Tibial nerve (tissue), 3 donors: ENCODE results near the gene FGFR1OP2.

ENCODE experiments used
- POLR2A ChIP-seq, 2 donors: fragments of 450-650 bp; IDR thresholded peaks; one replicate each; pipeline ENCODE4 v1.6.1; 2017; ENCODE audit warnings: antibody characterized with exemption in 2 of 2, mild to moderate bottlenecking in 2 of 2, moderate library complexity in 2 of 2
- TF ChIP-seq, protein P1 (sequence below), 5 experiments: fragments of 200-600 bp in 3 of 5; fragments of 450-650 bp in 2 of 5; sonication (generic) in 3 of 5; IDR thresholded peaks; one replicate each; pipeline ENCODE4 v1.5.1; 2016 to 2019; ENCODE audit warnings: antibody characterized with exemption in 5 of 5, mild to moderate bottlenecking in 3 of 5, moderate library complexity in 2 of 5

DNA sequence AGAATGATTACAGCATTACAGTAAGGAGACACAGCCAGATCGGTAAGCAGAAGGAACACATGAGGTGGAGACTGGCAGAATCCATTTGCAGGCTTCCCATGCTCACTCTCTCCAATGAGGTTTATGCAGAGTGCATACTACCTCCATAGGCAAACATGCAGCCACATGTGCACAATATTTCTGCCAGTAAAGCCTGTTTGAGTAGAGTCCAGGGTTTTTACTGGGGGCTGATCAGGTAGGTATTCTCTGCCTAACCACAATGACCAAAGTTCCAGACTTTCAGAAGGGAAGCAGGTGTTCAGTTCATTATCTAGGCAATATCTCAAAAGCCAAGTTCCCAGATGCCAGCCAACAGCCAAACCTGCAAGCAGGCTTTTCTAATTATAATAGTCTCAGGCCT, 31.6 kb upstream of the FGFR1OP2 start:
- no peak for TF ChIP-seq POLR2A (IDR thresholded peaks at IDR 0.05)
- TF ChIP-seq, protein P1, sequence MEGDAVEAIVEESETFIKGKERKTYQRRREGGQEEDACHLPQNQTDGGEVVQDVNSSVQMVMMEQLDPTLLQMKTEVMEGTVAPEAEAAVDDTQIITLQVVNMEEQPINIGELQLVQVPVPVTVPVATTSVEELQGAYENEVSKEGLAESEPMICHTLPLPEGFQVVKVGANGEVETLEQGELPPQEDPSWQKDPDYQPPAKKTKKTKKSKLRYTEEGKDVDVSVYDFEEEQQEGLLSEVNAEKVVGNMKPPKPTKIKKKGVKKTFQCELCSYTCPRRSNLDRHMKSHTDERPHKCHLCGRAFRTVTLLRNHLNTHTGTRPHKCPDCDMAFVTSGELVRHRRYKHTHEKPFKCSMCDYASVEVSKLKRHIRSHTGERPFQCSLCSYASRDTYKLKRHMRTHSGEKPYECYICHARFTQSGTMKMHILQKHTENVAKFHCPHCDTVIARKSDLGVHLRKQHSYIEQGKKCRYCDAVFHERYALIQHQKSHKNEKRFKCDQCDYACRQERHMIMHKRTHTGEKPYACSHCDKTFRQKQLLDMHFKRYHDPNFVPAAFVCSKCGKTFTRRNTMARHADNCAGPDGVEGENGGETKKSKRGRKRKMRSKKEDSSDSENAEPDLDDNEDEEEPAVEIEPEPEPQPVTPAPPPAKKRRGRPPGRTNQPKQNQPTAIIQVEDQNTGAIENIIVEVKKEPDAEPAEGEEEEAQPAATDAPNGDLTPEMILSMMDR (IDR thresholded peaks at IDR 0.05): no peak
